Neural crest cell (in vitro differentiated cells): ENCODE measurements around the gene DCTN2. TPM values are rescaled to one million over a fixed set of nuclear protein-coding genes. Genes with fewer than 3 reads are reported as not detected.
"Not testable (repeated sequence)": the region's sequence is repeated elsewhere in the genome, so short reads cannot be mapped to it uniquely, and the experiment has no call there.

Experiments used
- DNase-seq: peaks from one replicate; pipeline ENCODE4 v3.0.0; 2021; ENCODE audit warnings: low read depth, mixed read lengths, low spot score
- H3K27ac Mint-ChIP-seq: one replicate; pipeline ENCODE4 v1.8.0; 2021; ENCODE audit warnings: mild to moderate bottlenecking, mixed read lengths; ENCODE audit not compliant: unreplicated experiment
- H3K27me3 Mint-ChIP-seq: 2 replicates; pipeline ENCODE4 v1.8.0; 2021; ENCODE audit warnings: low read depth, mild to moderate bottlenecking, mixed read lengths
- H3K36me3 Mint-ChIP-seq: 2 replicates; pipeline ENCODE4 v1.8.0; 2021; ENCODE audit warnings: low read depth, mild to moderate bottlenecking, mixed read lengths
- H3K4me1 Mint-ChIP-seq: 2 replicates; pipeline ENCODE4 v1.8.0; 2021; ENCODE audit warnings: mixed read lengths
- H3K4me3 Mint-ChIP-seq: one replicate; pipeline ENCODE4 v1.8.0; 2021; ENCODE audit warnings: mild to moderate bottlenecking, mixed read lengths
- H3K9me3 Mint-ChIP-seq: 2 replicates; pipeline ENCODE4 v1.8.0; 2021; ENCODE audit warnings: mixed read lengths
- total RNA-seq: library from RNA; stranded (reverse); gene quantifications from 2 replicates; pipeline ENCODE4 v1.2.1, GENCODE V29; 2021
- TF ChIP-seq, protein P1 (sequence below): fragments of 200-600 bp; sonication (generic); conservative IDR thresholded peaks from 2 replicates; pipeline ENCODE4 v1.5.0; 2021; ENCODE audit warnings: antibody characterized with exemption, mild to moderate bottlenecking

The DCTN2 gene
- total RNA-seq, 1 donor from 2014 or later: 133 TPM

DNA sequence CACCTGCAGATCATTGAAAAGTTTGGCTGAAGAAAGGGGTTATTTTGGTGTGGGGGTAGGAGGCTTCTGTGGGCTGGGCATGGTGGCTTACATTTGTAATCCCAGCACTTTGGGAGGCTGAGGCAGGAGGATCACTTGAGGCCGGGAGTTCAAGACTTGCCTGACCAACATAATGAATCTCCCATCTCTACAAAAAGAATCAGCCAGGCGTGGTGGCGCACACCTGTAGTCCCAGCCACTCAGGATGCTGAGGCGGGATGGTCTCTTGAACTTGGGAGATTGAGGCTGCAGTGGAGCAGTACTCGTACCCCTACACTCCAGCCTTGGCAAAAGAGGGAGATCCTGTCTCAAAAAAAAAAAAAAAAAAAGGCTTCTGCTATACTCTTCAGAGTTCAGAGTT, 33.7 kb downstream of the DCTN2 start:
- Mint-ChIP-seq H3K4me3 (peak overlapping the region; percentile 25), H3K27ac (no peak overlapping the region), H3K9me3 (no peaks in the 10 kb centered on the region), H3K27me3 (no peaks in the 10 kb centered on the region), H3K36me3 (peaks cover 27% of the 10 kb centered on the region), H3K4me1 (peaks cover 6% of the 10 kb centered on the region)
- no peak for DNase-seq
- TF ChIP-seq, protein P1, sequence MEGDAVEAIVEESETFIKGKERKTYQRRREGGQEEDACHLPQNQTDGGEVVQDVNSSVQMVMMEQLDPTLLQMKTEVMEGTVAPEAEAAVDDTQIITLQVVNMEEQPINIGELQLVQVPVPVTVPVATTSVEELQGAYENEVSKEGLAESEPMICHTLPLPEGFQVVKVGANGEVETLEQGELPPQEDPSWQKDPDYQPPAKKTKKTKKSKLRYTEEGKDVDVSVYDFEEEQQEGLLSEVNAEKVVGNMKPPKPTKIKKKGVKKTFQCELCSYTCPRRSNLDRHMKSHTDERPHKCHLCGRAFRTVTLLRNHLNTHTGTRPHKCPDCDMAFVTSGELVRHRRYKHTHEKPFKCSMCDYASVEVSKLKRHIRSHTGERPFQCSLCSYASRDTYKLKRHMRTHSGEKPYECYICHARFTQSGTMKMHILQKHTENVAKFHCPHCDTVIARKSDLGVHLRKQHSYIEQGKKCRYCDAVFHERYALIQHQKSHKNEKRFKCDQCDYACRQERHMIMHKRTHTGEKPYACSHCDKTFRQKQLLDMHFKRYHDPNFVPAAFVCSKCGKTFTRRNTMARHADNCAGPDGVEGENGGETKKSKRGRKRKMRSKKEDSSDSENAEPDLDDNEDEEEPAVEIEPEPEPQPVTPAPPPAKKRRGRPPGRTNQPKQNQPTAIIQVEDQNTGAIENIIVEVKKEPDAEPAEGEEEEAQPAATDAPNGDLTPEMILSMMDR: no peak

DNA sequence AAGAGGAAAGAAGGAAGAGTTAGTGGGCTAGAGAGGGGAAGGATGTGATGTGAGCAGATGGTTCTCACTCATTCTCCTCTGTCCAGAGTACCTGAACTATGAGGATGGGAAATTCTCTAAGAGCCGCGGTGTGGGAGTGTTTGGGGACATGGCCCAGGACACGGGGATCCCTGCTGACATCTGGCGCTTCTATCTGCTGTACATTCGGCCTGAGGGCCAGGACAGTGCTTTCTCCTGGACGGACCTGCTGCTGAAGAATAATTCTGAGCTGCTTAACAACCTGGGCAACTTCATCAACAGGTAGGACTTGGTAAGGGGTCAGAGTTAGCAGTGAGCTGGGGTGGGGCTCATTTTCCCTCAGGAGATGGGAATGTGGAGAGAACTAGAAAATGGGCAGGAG, 34.3 kb downstream of the DCTN2 start:
- no peak for DNase-seq
- TF ChIP-seq, protein P1: no peak
- no peaks in the 10 kb centered on the region for H3K27me3 Mint-ChIP-seq
- H3K27ac Mint-ChIP-seq: no peak overlapping the region
- peak overlapping the region; percentile 25 for H3K4me3 Mint-ChIP-seq
- peaks cover 27% of the 10 kb centered on the region for H3K36me3 Mint-ChIP-seq
- peaks cover 3% of the 10 kb centered on the region for H3K4me1 Mint-ChIP-seq
- no peaks in the 10 kb centered on the region for H3K9me3 Mint-ChIP-seq

DNA sequence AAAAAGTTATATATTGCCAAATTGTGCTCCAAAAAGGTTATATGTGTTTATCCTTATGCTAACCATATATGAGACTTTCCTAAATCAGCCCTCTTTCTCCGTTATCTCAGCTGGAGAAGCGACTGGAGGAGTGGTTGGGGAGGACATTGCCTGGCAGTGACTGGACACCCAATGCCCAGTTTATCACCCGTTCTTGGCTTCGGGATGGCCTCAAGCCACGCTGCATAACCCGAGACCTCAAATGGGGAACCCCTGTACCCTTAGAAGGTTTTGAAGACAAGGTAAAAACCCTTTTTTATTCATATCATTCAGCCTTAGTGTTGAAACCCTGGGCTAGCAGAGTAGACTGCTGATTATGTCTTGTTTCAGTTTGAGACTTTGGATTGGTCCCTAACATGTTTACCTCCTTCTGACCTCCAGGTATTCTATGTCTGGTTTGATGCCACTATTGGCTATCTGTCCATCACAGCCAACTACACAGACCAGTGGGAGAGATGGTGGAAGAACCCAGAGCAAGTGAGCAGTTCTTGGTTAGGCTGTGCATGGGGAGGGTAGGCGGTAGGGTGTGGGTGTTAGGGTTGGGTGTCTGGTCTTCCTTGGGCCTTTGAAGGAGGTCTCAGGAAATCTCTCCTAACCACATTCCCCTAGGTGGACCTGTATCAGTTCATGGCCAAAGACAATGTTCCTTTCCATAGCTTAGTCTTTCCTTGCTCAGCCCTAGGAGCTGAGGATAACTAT, 35.2 kb downstream of the DCTN2 start:
- Mint-ChIP-seq H3K4me1 (no peaks in the 10 kb centered on the region), H3K36me3 (peaks cover 23% of the 10 kb centered on the region), H3K27ac (no peak overlapping the region), H3K4me3 (no peak overlapping the region), H3K27me3 (no peaks in the 10 kb centered on the region), H3K9me3 (no peaks in the 10 kb centered on the region)
- TF ChIP-seq, protein P1: no peak
- no peak for DNase-seq

DNA sequence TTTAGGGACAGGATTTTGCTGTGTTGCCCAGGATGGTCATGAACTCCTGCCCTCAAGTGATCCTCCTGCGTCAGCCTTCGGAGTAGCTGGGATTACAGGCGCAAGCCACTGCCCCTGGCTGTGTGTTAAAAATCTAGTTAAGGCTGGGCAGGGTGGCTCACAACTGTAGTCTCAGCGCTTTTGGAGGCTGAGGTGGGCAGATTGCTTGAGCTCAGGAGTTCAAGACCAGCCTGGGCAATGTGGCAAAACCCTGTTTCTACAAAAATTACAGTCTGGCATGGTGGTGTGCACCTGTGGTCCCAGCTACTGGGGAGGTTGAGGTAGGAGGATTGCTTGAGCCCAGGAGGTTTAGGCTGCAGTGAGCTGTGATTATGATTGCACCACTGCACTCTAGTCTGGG, 35.8 kb downstream of the DCTN2 start:
- Mint-ChIP-seq H3K4me1 (no peaks in the 10 kb centered on the region), H3K27me3 (no peaks in the 10 kb centered on the region), H3K27ac (no peak overlapping the region), H3K36me3 (peaks cover 25% of the 10 kb centered on the region), H3K9me3 (no peaks in the 10 kb centered on the region), H3K4me3 (no peak overlapping the region)
- TF ChIP-seq, protein P1: no peak
- no peak for DNase-seq

DNA sequence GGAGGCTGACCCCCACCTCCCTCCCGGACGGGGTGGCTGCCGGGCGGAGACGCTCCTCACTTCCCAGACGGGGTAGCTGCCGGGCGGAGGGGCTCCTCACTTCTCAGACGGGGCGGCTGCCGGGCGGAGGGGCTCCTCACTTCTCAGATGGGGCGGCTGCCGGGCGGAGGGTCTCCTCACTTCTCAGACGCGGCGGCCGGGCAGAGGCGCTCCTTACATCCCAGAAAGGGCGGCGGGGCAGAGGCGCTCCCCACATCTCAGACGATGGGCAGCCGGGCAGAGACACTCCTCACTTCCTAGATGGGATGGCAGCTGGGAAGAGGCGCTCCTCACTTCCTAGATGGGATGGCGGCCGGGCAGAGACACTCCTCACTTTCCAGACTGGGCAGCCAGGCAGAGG, 39.2 kb downstream of the DCTN2 start:
- H3K4me1 Mint-ChIP-seq, DNase-seq: not testable (repeated sequence)
- peaks cover 33% of the 10 kb centered on the region for H3K36me3 Mint-ChIP-seq

DNA sequence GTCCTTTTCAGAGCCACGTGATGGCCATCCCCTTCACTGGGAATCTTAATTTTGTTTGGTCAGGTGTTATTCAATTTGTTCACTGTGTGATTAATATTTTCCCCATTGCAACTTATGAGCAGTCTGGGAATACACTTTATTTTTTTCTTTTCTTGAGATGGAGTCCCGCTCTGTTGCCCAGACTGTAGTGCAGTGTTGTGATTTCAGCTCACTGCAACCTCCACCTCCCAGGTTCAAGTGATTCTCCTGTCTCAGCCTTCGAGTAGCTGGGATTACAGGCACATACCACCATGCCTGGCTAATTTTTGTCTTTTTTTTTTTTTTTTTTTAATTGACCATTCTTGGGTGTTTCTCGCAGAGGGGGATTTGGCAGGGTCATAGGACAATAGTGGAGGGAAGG, 40.5 kb downstream of the DCTN2 start:
- H3K36me3 Mint-ChIP-seq: peaks cover 35% of the 10 kb centered on the region
- not testable (repeated sequence) for H3K27ac Mint-ChIP-seq, H3K4me1 Mint-ChIP-seq, H3K4me3 Mint-ChIP-seq, H3K27me3 Mint-ChIP-seq, H3K9me3 Mint-ChIP-seq, DNase-seq

More for the DNA sequence above, 39.2 kb downstream of the DCTN2 start:
- not testable (repeated sequence) for H3K27ac Mint-ChIP-seq, H3K9me3 Mint-ChIP-seq, H3K27me3 Mint-ChIP-seq, H3K4me3 Mint-ChIP-seq

DNA sequence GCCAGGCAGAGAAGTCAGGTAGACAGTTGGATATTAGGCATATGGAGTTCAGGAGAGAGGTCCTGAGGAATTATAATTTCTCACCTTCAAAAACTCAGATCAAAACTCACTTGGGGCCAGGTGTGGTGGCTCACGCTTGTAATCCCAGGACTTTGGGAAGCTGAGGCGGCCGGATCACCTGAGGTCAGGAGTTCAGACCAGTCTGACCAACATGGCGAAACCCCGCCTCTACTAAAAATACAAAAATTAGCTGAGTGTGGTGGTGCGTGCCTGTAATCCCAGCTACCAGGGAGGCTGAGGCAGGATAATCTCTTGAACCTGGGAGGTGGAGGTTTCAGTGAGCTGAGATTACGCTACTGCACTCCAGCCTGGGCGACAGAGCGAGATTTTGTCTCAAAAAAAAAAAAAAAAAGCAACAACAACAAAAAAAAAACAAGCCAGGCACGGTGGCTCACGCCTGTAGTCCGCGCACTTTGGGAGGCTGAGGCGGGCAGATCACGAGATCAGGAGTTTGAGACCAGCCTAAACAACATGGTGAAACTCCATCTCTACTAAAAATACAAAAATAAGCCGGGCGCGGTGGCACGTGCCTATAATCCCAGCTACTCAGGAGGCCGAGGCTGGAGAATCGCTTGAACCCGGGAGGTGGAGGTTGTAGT, 44.6 kb downstream of the DCTN2 start:
- H3K4me1 Mint-ChIP-seq, H3K4me3 Mint-ChIP-seq, H3K27ac Mint-ChIP-seq, H3K9me3 Mint-ChIP-seq, DNase-seq, H3K27me3 Mint-ChIP-seq: not testable (repeated sequence)
- H3K36me3 Mint-ChIP-seq: peaks cover 39% of the 10 kb centered on the region
